GM19438 (cell line): ENCODE results near the gene CTBP2.

ENCODE experiments used
- ATAC-seq: cut with Tn5 transposase; IDR thresholded peaks from one replicate; pipeline ENCODE4 v1.9.1; 2021; ENCODE audit warnings: low read depth; ENCODE audit not compliant: unreplicated experiment

The CTBP2 gene

GRCh38 chr10:125003146-125003900 is 157.0 kb downstream of the CTBP2 start:
- ATAC-seq: no peak

GRCh38 chr10:125002423-125003145 is 157.8 kb downstream of the CTBP2 start:
- no peak for ATAC-seq

- no peak for ATAC-seq
Observed at GRCh38 chr10:125002047-125002422, 158.3 kb downstream of the CTBP2 start.

- no peak for ATAC-seq
Observed at GRCh38 chr10:125001313-125002046, 158.9 kb downstream of the CTBP2 start.

GRCh38 chr10:125000366-125001312 is 159.7 kb downstream of the CTBP2 start:
- ATAC-seq: no peak

- no peak for ATAC-seq
Observed at GRCh38 chr10:124999433-125000365, 160.7 kb downstream of the CTBP2 start.

GRCh38 chr10:124998624-124999291 is 161.6 kb downstream of the CTBP2 start:
- ATAC-seq: no peak

- ATAC-seq: no peak
Observed at GRCh38 chr10:124997771-124998623, 162.4 kb downstream of the CTBP2 start.

GRCh38 chr10:124997306-124997705 is 163.1 kb downstream of the CTBP2 start:
- no peak for ATAC-seq

- no peak for ATAC-seq
Observed at GRCh38 chr10:124996854-124997215, 163.5 kb downstream of the CTBP2 start.

- ATAC-seq: no peak
Observed at GRCh38 chr10:124996127-124996853, 164.1 kb downstream of the CTBP2 start.

- ATAC-seq: no peak
Observed at GRCh38 chr10:124995605-124996004, 164.8 kb downstream of the CTBP2 start.

GRCh38 chr10:124994573-124995473 is 165.5 kb downstream of the CTBP2 start:
- no peak for ATAC-seq

GRCh38 chr10:124993736-124994451 is 166.5 kb downstream of the CTBP2 start:
- ATAC-seq: no peak

- no peak for ATAC-seq
Observed at GRCh38 chr10:124993345-124993708, 167.0 kb downstream of the CTBP2 start.
